ENCODE results near the gene IL1RAP.

The IL1RAP gene

GRCh38 chr3:190626951-190627620 lies 113.2 kb downstream of the IL1RAP start:
- DNase-seq (ENCODE audit: insufficient read length, low spot score) (no peak), FAIRE-seq (no peak)
- no peak for TF ChIP-seq POLR2A (IDR thresholded peaks at IDR 0.05; ENCODE audit: low read depth, low read length)

- no peak for TF ChIP-seq POLR2A (IDR thresholded peaks at IDR 0.05; ENCODE audit: low read depth, low read length)
- no peak for FAIRE-seq
- no peak for DNase-seq (ENCODE audit: insufficient read length, low spot score)
Observed at GRCh38 chr3:190629088-190629487, 115.2 kb downstream of the IL1RAP start.

GRCh38 chr3:190631295-190631694 lies 117.4 kb downstream of the IL1RAP start:
- FAIRE-seq (no peak), DNase-seq (ENCODE audit: insufficient read length, low spot score) (no peak)
- no peak for TF ChIP-seq POLR2A (IDR thresholded peaks at IDR 0.05; ENCODE audit: low read depth, low read length)

- no peak for TF ChIP-seq POLR2A (IDR thresholded peaks at IDR 0.05; ENCODE audit: low read depth, low read length)
- FAIRE-seq (no peak), DNase-seq (ENCODE audit: insufficient read length, low spot score) (no peak)
Observed at GRCh38 chr3:190641564-190641963, 127.7 kb downstream of the IL1RAP start.

GRCh38 chr3:190642016-190642415 lies 128.1 kb downstream of the IL1RAP start:
- peak; percentile 6 for FAIRE-seq
- DNase-seq (ENCODE audit: insufficient read length, low spot score), result no peak
- no peak for TF ChIP-seq POLR2A (IDR thresholded peaks at IDR 0.05; ENCODE audit: low read depth, low read length)

- no peak for TF ChIP-seq POLR2A (IDR thresholded peaks at IDR 0.05; ENCODE audit: low read depth, low read length)
- DNase-seq (ENCODE audit: insufficient read length, low spot score), result no peak
- FAIRE-seq, result peak; percentile 45
Observed at GRCh38 chr3:190644035-190644434, 130.2 kb downstream of the IL1RAP start.

GRCh38 chr3:190644766-190645165 lies 130.9 kb downstream of the IL1RAP start:
- peak; percentile 69 for FAIRE-seq
- DNase-seq (ENCODE audit: insufficient read length, low spot score), result no peak
- TF ChIP-seq POLR2A (IDR thresholded peaks at IDR 0.05; ENCODE audit: low read depth, low read length), result no peak

GRCh38 chr3:190645932-190646460 lies 132.1 kb downstream of the IL1RAP start:
- FAIRE-seq (no peak), DNase-seq (ENCODE audit: insufficient read length, low spot score) (no peak)
- no peak for TF ChIP-seq POLR2A (IDR thresholded peaks at IDR 0.05; ENCODE audit: low read depth, low read length)

- no peak for FAIRE-seq
- TF ChIP-seq POLR2A (IDR thresholded peaks at IDR 0.05; ENCODE audit: low read depth, low read length), result no peak
Observed at GRCh38 chr3:190646996-190647395, 133.1 kb downstream of the IL1RAP start.

GRCh38 chr3:190655933-190656332 lies 142.0 kb downstream of the IL1RAP start:
- FAIRE-seq (no peak), DNase-seq (ENCODE audit: insufficient read length, low spot score) (no peak)
- no peak for TF ChIP-seq POLR2A (IDR thresholded peaks at IDR 0.05; ENCODE audit: low read depth, low read length)

More at GRCh38 chr3:190646996-190647395, 133.1 kb downstream of the IL1RAP start:
- no peak for DNase-seq (ENCODE audit: insufficient read length, low spot score)

GRCh38 chr3:190658106-190658505 lies 144.2 kb downstream of the IL1RAP start:
- TF ChIP-seq POLR2A (IDR thresholded peaks at IDR 0.05; ENCODE audit: low read depth, low read length), result no peak
- DNase-seq (ENCODE audit: insufficient read length, low spot score) (no peak), FAIRE-seq (no peak)

- no peak for TF ChIP-seq POLR2A (IDR thresholded peaks at IDR 0.05; ENCODE audit: low read depth, low read length)
- no peak for FAIRE-seq
- no peak for DNase-seq (ENCODE audit: insufficient read length, low spot score)
Observed at GRCh38 chr3:190666821-190667220, 152.9 kb downstream of the IL1RAP start.

GRCh38 chr3:190671658-190672057 lies 157.8 kb downstream of the IL1RAP start:
- TF ChIP-seq POLR2A (IDR thresholded peaks at IDR 0.05; ENCODE audit: low read depth, low read length), result no peak
- FAIRE-seq (no peak), DNase-seq (ENCODE audit: insufficient read length, low spot score) (no peak)

GRCh38 chr3:190673148-190673547 lies 159.3 kb downstream of the IL1RAP start:
- DNase-seq (ENCODE audit: insufficient read length, low spot score) (no peak), FAIRE-seq (no peak)
- TF ChIP-seq POLR2A (IDR thresholded peaks at IDR 0.05; ENCODE audit: low read depth, low read length), result no peak

GRCh38 chr3:190676481-190676880 lies 162.6 kb downstream of the IL1RAP start:
- no peak for DNase-seq (ENCODE audit: insufficient read length, low spot score)
- peak; percentile 20 for FAIRE-seq
- no peak for TF ChIP-seq POLR2A (IDR thresholded peaks at IDR 0.05; ENCODE audit: low read depth, low read length)

Data from H54 (cell line).